Stomach (tissue), 4 donors: ENCODE data around the gene THSD7B.

ENCODE experiments used
- POLR2A ChIP-seq, 4 donors: fragments of 450-650 bp; IDR thresholded peaks; one replicate each; pipeline ENCODE4 v1.6.1; 2016; ENCODE audit warnings: antibody characterized with exemption in 4 of 4, control low read depth in 2 of 4, mild to moderate bottlenecking in 1 of 4, moderate library complexity in 1 of 4
- TF ChIP-seq, protein P1 (sequence below), 7 experiments: fragments of 450-650 bp in 4 of 7; fragments of 200-600 bp in 3 of 7; sonication (generic) in 3 of 7; IDR thresholded peaks; one replicate each; pipeline ENCODE4 v1.5.1; 2016 to 2019; ENCODE audit warnings: antibody characterized with exemption in 7 of 7, control low read depth in 2 of 7, mild to moderate bottlenecking in 1 of 7

DNA sequence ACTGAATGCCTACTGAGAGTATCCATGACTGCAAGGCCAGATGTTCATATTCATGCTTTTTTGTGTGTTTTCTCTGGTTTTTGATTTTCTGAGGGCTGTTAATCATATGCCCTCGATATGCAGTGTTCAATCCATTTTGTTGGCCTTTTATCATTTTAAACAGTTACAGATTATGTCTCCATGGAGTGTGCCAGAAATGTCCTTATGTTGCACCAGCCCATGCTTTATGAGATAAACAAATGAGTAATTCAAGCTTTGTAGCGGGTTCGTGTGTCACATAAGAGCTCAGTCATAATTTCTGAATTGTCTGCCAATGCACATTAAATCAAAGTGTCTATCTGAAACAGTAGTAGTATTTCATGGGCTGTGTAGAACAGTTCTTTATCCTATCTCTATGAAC, 583.0 kb downstream of the THSD7B start:
- TF ChIP-seq, protein P1, sequence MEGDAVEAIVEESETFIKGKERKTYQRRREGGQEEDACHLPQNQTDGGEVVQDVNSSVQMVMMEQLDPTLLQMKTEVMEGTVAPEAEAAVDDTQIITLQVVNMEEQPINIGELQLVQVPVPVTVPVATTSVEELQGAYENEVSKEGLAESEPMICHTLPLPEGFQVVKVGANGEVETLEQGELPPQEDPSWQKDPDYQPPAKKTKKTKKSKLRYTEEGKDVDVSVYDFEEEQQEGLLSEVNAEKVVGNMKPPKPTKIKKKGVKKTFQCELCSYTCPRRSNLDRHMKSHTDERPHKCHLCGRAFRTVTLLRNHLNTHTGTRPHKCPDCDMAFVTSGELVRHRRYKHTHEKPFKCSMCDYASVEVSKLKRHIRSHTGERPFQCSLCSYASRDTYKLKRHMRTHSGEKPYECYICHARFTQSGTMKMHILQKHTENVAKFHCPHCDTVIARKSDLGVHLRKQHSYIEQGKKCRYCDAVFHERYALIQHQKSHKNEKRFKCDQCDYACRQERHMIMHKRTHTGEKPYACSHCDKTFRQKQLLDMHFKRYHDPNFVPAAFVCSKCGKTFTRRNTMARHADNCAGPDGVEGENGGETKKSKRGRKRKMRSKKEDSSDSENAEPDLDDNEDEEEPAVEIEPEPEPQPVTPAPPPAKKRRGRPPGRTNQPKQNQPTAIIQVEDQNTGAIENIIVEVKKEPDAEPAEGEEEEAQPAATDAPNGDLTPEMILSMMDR (IDR thresholded peaks at IDR 0.05), result no peak
- no peak for TF ChIP-seq POLR2A (IDR thresholded peaks at IDR 0.05)
